Fibroblast of upper back skin (primary cell): ENCODE measurements around the gene MAPKAPK3.

Experiments
- DNase-seq: peaks from one replicate; pipeline ENCODE4 v3.0.0-alpha.2; 2013

The MAPKAPK3 gene

DNA sequence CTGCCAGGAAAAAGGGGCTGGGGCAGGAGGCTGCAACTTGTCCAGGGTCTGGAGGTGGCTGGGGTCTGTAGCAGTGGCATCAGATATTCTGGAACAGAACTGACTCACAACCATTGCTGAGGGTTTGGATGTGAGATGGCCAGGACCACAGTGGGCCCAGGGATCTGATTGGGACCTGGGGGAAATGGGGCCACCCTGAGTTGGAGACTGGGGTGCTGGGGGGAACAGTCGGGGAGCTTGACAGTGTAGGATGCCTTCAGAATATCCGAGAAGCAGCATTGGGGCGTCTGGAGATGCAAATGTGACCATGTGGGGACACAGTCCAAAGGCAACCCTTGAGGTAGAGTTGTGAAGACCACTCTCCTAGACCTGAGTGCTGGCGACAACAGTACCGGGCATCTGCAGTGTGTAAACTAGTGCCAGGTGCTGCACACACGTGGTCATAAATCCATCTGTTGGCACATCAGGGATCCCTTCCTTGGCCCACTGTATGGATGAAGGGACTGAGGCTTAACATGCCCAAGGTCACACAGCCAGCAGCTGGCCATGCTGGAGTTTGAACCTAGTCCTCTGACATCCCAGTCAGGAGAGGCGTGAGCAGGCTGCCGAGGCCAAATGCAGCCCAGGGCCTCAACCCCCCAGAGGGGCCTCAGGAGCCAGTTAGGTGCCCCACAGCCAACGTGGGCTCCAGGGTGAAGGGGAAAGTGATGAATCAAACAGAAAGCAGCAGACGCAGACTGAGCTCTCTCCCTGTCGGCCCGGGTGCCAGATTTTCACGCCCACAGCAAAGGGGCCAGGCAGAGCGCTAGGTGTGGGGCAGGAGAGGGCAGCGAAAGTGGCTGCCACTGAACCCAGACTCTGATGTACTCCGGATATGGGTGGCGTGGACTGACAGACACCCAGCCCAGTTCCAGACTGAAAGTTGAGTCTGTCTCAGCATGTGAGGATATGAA is 28.9 kb upstream of the MAPKAPK3 start:
- no peak for DNase-seq

DNA sequence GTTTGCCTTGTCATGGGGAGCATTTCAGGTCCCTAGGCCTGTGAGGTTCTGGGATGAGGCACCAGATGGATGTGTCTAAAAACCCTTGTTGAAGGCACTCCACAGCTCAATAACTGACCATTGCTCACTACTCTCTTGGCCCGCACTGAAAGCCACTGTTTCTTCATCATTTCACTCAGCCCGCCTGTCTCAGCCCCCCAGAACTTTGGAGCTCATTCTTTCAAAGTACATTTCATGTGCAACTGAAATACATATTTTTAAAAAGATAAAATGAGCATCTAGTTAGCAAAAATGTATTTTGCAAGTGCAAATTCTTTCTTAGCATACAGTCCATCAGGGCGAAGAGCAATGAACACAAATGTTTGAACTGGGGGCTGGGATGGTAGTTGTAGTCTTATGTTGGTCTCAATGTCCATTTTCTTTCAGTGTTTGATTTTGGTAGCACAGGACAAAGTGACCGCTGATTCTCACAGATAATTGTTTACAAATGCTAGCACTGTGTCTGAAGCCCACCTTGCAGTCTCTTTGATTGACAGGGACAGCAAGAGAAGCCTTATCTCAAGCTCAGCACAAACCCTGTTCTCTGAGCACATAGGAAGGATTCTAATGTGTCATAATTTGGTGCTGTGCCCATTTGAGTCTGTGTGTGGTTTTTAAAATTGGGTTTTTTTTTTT is 28.1 kb upstream of the MAPKAPK3 start:
- peak; percentile 41 for DNase-seq

DNA sequence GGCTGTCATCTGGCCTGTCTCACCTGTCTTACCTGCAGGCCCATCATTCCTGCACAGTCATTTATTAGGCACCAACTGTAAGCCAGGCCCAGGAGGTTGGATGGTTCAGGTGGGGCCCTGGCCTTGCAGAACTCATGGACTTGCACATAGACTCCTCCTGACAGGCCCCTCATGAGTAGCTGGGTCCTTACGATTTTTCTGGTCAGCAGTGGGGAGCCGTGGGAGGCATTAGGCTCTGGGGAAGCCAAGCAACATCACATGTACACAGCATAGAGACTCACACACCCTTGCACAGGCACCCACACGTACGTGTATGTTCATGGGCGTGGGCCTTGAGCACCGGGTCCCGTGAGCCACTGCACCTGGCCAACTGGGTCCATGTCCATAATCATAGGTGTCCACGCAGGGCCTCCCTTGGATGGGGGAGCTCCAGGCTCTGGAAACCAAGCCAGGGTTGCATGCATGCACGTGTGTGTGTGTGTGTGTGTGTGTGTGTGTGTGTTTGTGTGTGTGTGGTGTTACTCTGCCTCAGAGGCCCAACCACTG is 25.7 kb upstream of the MAPKAPK3 start:
- no peak for DNase-seq

DNA sequence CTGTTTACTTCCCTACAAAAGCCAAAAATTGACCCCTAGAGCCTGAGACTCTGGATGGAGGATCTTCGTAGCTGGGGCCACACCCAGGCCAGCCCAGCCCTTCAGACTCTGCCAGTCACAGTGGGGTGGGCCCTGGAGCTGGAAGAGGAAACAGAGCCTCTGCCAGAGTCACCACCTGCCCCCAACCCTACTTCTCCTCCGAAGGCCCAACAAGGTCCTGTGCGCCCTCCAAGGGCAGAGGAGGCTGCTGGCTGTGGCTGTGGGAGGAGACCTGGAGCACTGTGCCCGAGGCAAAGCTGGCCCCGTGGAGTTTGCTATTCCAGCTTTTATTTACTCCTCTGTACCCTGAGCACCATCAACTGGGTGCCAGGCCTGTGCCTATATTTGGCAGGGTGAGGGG is 24.4 kb upstream of the MAPKAPK3 start:
- no peak for DNase-seq

DNA sequence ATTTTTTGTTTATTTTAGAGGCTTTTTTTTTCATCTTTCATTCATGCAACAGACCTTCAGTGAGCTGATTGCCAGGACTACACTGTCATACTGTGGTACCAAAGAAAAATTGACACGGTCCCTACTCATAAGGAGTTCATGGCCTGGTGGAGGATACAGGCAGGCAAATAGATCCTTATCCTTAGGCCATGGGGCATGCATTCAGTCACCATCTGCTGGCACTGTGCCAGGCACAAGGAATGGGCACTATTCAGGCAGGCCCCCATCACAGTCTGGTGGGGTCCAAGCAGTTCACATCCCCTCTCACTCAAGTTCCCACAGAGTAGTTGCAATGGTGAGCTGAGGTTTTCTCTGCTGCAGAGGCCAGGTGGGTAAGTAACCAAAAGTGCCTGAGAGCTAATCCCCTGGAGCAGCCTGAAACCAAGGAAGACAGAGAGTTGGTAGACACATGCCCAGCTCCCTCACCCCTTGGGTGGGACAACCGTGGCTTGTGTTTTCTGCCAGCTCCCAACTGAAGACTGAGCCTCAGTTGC is 22.6 kb upstream of the MAPKAPK3 start:
- DNase-seq = no peak

DNA sequence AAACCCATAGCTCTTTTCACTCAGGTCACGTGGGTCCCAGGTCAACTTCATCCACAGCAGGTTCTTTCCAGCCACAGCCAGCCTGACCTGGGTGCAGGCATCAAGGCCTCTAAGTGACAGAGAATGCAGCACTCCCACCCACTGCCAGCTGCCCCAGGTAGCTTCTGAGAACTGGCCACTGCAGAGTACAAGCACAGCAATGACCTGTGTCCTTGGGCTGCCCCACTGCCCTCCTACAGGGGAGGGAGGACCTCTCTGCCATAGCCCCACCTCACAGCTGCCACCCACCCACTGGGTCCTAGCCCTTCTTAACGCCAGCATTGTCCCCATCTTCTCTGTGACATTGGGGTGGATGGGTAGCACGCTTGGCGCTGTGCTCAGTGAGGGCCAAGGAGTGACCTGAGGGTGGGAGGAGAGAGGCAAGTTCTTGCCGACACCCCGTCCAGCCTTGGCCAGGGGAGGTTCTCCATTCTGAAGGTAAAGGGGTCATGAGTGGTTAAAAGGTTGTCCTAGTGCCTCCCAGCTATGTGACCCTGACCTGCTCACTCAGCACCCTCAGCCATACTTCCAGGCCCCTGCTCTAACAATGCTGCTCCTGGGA is 17.7 kb upstream of the MAPKAPK3 start:
- no peak for DNase-seq

DNA sequence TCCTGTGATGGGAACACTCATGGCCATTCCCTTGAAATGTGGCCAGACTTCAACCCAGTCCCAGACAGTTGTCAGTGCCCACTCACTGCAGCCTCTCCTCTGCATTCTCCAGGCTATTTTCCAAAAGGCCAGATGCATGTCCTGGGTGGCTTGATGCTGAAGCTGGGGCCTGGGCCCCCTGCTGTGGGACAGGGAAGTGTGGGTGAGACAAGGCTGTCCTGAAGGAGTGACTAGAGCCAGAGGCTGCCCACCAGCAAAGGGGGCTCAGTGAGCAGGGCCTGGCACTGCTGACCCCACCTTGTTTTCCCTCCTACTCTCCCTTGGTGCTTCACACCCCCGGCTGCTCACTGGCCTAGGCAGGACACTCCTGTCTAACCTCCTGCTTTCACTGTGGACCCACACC is 17.2 kb upstream of the MAPKAPK3 start:
- DNase-seq = no peak

DNA sequence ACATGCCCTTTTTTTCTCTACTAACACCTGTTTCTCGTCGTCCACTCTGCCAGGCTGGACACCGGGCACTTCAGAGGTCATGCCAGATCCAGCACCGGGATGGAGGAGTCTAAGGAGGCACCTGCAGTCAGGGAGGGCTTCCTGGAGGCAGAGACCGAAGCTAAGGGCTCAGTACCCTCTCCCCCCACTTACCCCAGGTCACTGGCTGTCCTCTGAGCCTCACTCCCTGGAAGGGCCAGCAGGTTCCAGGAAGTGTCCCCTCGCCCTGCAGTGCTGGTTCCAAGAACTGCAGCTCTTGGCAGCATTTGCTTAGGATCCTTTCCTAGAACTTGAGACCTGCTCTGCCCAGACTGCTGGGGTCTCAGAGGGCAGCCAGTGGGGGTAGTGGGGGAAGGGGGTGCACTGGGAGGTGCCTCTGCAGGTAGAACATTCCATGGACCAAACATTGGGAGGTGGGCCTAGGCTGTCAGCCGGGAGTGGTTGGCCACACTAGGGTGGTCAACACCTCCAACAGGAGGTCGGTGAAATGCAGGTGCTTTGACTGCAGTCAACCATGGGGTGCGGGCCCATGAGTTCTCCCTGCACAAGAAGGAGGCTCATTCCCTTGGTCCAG is 16.7 kb upstream of the MAPKAPK3 start:
- DNase-seq = no peak

DNA sequence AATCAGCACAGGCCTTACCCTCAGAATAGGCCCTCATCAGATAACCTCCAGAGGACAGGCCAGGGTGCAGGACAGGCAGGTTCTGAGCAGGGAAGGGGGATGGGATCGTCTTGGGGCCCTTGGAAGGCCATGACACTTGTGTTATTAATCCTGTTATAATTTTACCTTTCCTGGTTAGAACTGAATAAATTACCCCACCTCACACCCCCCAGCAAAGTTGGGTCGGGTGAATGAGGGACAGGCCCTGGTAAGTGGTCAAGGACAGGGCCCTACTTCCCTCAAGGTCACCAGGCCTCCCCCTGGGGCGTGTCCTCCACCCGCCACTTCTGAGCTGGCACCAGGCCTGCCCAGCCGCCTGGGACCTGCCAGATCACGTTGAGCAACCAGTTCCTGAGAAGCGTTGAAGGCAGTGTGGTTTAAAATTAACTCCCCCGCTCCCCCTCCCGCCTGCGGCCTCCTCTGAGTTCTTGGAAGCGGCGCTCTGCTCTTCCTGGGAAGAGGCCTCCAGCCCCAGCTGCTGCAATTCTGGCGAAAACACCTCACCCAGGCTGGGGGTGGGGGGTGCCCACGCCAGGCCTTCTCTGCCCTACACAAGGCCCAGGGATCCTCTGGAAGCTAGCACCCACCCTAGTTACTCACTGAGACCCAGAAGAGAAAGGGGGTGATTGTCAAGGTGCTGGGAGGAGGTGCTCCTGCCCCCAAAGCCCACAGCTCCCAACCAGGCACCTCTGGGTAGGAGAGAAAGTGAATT is 15.9 kb upstream of the MAPKAPK3 start:
- peak; percentile 97 for DNase-seq

DNA sequence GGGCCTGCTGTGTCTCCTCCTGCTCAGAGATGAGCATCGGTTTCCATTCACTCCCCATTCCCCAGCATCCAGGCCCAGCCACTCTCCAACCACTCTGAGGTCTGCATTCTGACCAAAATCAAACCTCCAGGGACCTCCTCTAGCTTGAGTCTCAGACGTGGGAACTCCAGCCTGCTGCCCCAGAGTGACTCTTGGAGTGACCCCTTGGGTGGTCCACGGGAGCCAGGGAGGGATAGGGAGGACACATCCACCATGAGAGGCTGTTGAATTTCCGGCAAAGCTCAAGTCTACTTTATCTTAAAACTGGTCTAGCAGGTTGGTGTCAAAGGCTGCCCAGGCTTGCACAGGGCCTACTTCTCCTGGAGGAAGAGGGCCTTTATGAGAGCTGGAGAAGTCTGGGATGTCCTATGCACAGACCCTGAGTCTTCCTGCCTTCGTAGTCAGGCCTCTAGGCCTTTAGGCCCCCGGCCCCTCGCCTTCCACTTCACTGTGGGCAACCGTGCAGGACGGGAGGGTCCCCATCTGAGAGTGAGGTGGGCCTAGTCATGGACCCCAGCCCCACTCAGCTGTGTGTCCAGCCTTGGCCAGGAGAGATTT is 14.3 kb upstream of the MAPKAPK3 start:
- DNase-seq = no peak

DNA sequence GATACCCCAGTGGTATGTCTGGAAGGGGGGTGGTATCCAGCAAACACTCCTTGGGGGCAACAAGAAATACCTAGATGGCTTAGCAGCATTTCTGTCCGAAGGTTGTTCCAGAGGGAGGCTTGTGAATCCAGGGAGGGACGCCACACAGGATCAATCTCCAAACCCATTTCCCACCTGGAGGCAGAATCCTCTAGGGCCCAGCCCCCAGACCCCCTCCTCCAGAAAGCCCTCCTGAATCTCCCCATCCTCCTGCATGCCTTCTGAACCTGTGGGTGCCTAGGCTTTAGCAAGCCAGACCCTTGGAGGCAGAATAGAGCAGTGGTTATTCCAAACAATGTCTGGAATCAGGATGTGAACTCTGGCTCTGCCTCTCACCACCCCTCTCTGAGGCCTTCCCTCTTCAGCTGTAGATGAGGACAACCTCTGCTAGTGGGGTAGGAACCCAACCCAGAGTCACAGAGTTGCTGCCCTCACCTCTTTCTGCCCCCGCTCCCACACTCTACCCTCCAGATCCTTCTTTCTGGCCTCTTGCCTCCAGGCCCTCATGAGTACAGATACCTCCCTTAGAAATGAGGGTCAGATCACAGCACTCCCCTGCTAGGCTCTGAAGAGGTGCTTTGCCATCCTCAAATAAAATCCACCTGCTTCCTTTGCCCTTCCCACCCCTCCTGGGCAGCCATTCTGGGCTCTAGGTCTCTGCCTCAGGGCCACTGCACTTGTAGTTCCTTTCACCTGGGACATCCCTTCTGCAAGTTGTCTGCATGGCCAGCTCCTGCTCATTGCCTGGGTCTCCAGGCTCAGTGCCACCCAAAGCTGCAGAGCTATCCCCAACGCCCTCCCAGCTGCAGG is 13.5 kb upstream of the MAPKAPK3 start:
- DNase-seq = no peak

DNA sequence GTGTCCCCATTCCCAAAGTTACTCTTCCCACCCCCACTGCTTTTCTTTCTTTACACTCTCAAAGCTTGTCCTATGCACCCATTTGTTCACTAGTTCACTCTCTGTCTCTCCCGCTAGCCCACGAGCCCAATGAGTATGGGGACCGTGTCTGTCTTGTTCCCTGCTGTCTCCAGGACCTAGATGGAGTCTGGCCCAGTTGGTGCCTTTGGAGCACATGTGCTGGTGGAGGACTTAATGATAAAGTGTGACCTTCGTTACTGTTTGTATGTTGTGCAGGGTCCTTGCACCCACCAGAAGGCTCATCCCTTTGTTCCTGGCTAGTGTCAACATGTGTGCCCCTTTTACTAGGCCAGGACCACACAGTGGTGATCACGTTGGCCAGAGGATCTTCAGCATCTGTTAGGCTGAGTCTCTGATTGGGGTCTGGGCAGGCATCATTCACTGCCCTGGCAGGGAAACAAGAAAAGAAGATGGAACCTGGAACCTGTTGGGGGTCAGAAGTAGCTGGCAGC is 12.8 kb upstream of the MAPKAPK3 start:
- no peak for DNase-seq

DNA sequence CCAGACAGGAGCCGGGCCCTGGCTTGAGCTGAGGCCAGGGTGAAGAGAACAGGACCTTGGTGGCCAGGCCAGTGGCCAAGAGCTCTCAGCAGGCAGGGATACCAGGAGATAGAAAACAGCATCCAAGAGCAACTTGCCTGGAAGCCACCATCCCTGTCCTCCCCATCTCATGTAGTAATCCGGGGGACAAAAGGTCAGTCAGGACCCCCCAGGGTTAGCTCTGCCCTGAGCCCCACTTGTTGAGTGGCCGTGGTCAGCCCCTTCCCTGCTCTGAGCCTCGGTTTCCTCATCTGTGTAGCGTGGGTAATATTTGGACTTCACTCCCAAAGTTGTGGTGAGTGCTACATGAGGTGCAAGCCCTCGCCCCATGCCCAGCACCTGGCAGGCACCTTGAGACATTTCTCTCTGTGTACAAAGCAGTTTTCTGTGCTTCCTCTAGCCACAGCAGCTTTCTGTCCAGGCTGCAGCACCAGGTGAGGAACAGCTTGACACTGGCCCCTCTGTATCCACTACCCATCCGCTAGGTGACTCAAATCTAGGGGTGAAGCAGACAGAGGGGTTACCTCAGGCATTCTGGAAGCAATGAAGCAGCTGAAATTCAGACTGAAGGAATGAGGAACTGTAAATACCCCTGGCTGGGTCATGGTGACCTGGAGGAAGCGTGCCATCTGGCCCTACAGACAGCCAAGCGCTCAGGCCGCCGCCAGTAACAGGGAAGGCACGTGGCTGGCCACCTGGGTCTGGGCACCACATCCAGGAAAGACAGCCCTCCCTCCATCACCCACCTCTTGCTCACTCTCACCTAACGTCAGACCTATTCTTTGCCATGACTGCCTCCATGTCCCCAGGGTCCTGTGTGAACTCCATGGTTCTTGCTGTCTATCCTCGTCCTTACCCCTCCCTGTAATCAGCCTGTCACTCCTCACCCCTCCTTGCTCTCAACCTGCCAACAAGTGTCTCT is 12.0 kb upstream of the MAPKAPK3 start:
- DNase-seq = no peak

DNA sequence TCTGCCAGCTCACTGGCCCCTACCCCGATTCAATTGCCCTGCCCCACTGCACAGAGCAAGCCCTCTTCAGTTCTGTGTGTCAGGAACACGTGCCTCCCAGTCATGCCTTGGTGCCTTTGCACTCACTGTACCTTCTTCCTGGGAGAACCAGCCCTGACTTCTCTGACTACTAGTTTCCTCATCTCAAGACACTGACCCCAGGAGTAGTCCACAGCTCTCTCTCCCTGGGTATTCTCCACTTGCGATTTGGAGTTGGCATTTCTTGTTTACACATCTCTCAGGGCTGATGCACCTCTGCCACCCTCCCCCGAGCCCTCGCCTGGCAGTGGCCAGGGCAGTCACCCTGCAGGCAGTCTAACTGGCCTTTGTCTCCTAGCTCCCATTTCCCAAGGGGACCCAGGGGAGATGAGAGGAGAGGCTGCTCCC is 11.0 kb upstream of the MAPKAPK3 start:
- DNase-seq = no peak

DNA sequence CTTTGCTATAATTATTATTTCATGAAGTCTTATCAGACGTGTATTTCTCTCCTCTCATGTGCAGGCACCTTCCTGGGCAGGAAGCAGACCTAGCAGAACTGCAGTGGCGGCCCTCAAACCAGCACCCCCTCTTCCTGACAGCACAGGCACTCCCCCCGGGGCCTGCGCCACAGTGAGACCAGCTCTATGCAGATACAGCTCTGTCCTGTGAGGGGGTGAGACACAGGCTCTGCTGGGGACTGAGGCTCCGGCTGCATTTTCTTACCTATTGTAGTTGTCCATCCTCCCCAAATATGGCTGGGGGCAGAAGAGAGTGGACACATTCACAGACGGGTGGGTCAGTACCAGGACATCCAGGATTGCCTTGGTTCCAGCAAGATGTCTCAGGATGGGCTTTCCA is 10.4 kb upstream of the MAPKAPK3 start:
- DNase-seq = no peak

DNA sequence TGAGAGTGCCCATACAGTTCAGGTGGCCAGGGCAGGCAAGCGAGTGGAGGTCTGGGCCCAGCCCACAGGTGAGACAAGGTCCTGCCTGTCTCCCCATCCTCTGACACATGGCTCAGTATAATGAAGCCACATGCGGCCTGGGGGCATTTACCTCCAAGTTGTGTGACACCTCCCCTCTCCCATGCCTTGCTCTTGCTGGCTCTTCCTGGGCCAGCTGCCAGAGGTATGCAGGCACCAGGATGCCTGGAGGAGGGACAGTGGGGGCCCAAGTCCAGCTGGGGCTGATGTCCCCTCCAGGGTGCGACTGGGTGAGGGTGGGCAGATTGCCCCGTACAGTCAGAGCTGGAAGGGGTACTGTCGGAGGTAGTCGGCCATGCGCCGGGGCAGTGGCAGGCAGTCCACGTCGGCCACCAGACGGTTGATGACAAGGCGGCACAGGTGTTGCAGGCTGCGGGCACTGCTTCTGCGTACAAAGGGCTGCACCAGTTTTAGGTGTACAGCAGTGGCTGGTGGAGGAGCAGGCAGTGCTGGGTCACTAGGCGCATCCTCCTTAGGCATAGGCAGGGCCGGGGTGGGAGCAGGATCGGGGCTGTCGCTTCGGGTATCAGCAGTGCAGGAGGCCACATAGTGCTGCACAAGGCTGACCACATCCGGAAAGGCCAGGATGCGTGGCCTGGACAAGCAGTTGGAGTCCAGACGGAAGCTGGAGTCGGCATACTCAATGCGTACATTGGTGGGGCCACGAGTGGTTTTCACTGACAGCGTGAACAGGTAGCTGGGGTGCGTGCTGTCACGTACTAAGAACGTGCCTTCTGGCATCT is 9.5 kb upstream of the MAPKAPK3 start:
- no peak for DNase-seq

DNA sequence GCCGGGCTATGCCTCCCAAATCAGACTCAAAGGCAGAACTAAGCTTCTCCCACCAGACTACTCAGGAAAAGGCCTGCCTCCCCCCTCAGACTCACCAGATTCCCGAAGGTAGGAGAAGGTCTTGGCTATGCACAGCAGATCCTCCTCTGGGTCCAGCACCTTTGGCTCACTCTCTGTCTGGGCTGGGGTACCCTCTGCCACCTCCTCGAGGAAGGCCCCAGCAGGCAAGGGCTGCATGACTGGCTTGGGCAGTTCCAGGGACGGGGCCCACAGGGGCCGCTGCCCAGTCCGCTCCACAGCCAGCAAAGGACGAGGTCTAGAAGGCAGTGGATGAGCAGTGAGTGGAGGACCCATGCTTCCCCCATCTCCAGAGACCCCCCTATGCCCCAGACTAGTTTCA is 8.7 kb upstream of the MAPKAPK3 start:
- no peak for DNase-seq

DNA sequence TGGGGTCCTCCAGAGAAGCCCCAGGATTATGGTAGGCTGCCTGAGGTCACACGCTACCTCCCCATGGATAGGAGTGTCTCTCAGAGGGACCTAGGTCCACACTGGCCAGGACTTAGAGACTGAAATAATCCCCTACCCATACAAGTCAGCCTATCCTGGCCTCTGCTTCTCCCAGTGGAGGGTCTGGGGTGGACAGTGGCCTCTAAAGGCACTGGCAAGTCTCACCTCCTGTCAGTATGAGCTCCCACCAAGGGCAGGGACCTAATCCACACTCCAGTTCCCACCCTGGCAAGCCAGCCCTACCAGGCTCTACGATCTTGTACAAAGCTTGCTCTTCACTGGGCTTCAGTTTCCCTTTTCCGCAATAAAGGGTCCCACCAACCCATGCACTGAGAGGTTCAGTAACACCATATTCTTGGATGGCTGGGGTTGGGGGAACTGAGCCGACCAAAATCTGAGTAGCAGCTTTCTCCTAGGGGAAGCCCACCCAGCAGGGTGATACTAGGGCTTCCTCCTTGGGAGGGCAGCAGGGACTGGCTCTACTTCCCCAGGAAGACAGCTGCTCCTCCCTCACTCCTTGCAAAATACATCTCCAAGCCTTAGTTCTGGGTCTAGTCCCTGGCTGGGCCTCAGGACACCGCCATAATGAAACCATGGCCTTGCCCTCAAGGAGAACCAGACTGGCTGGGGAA is 7.7 kb upstream of the MAPKAPK3 start:
- no peak for DNase-seq
